Measurements from ENCODE around the gene SHD. TPM values are rescaled to one million over a fixed set of nuclear protein-coding genes. Genes with fewer than 3 reads are reported as not detected.

SHD gene, protein sequence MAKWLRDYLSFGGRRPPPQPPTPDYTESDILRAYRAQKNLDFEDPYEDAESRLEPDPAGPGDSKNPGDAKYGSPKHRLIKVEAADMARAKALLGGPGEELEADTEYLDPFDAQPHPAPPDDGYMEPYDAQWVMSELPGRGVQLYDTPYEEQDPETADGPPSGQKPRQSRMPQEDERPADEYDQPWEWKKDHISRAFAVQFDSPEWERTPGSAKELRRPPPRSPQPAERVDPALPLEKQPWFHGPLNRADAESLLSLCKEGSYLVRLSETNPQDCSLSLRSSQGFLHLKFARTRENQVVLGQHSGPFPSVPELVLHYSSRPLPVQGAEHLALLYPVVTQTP
- total RNA-seq = 0.86 TPM in 1 of 2 replicates, not detected in the other

DNA sequence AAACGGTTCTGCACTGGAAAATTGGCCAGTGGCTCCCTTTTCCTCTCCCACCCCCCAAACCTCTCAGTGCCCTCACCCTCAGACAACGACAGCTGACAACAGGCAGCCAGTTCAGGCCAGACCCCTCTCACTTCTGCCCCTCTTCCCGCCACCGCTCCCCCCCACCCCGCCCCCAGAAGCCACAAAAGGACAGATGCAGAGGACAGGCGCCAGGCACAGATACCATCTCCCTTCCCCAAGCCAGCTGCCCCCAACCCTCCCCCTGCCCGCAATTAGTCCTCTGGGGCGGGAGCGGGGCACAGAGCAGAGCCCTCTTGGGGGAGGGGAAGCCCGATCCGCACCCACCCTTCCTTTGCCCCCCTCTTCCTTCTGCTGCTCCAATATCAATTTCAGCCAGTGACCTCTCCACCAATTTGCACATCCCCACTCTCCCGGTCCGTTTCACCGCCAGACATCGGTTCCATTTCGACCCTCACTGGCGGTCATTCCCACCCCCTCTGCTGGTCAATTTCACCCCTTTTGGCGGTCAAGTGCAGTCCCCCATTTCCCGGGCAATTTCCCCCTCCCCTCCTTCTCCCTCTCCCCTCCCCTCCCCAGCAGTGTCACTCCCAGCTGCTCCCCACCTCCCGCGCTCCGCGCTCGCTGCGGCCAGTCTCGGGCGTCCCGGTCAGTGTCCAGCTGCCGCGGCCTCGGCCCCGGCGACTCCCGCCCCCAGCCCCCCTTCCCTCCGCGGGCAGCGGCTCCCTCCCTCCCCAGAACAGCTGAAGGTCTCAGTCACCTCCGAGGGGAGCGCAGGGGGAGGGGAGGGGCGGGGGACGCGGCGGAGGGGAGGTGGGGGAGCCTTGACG, at the start of gene SHD:
SHD (plus strand) TSS at position 848 of the 848 bp plus-strand sequence. CDS start 798 bp downstream, outside the sequence.

DNA sequence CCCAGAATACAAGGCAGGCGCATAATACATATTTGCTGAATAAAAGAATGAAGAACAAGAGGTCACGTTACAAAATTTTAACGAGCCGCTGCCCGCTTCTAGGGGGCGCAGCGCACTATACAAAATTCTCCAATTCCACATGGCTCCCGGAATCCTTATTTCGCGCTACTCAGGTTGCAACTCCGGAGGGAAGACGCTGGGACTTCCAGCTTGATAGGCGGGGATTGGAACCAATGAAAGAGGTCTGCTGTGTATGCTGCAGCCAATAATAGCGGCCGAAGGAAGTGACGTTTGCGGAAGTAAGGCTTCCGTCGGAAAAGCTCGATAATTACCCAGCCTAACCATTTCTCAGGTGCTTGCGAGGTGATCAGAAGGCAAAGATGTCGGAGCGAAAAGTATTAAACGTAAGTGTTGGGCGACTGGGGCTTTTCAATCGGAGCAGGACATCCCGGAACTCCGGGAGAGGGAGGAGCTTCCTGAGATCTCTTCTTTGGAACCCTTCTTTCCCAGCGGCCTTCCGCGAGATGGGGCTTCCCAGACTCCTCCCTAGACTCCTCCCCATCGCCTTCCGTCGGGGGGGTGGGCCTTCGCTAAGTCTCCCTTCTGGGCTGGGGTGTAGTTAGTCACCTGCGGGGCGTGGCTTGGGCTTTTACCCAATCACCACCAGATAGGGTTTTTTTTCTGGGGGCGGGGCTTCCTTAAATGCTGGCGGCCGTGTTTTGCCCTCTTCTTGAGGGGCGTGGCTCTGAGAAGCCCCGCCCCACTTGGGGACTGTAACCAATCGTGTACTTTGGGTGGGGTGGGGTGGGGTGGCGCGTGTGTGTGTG, 32.1 kb upstream of the SHD start, which contains the start of gene YJU2:
YJU2 (plus strand) TSS at position 314 of the 827 bp plus-strand sequence; CDS start at position 381, 67 bp downstream.

DNA sequence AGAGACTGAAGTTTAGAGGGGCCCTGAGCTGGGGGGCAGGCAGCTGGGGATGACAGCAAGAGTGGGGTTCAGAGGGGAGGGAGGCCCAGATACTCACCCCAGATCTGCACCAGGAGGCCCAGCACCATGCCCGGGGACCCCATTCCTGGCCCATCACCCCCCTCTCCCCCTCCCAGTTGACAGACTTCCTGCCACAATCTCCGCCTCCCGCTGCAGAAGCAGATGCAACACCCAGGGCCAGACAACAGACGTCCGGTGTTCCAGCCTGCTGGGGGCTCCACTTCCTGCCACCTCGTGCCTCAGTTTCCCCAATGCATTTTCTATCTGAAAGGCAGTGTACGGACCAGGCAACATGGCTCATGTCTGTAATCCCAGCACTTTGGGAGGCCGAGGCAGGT, 23.2 kb downstream of the SHD start, which contains the start of gene TMIGD2:
TMIGD2 (minus strand) TSS at position 147 of the 398 bp plus-strand sequence; CDS start at position 143, 4 bp downstream.

DNA sequence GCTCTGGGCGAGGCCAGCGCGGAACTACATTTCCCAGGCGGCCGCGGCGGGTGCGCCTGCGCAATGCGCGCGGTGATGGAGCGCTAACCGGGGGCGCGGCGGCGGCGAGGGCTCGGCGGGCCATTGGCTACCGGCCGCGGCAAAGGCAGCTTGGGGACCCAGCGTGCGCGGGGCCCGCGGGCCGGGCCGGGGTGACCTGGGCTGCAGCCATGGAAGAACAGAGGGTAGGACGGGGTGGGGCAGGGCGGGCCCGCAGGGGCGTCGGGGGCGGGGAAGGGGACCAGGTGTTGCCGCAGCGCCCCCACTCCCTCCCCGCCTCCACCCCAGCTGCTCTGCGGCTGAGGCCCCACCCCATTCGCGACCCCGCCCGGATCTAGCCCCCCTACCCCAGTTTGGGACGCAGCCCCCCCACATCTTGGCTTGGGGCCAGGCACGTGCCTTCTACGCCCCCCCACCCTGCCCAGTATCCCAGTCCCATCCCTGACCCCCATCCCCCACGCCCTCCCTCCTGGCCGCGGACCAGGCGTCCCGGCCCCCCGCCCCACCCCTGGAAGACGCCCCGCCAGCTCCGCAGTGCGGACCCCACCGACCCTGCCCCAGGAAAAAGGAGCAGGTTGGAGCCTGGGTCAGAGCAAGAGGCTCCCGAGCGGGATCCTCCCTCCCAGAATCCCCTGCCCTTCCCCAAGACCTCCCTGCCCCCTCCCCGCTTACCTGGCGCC, 25.6 kb downstream of the SHD start, which contains the start of gene FSD1:
FSD1 (plus strand) TSS at position 61 of the 719 bp plus-strand sequence; CDS start at position 210, 149 bp downstream.

DNA sequence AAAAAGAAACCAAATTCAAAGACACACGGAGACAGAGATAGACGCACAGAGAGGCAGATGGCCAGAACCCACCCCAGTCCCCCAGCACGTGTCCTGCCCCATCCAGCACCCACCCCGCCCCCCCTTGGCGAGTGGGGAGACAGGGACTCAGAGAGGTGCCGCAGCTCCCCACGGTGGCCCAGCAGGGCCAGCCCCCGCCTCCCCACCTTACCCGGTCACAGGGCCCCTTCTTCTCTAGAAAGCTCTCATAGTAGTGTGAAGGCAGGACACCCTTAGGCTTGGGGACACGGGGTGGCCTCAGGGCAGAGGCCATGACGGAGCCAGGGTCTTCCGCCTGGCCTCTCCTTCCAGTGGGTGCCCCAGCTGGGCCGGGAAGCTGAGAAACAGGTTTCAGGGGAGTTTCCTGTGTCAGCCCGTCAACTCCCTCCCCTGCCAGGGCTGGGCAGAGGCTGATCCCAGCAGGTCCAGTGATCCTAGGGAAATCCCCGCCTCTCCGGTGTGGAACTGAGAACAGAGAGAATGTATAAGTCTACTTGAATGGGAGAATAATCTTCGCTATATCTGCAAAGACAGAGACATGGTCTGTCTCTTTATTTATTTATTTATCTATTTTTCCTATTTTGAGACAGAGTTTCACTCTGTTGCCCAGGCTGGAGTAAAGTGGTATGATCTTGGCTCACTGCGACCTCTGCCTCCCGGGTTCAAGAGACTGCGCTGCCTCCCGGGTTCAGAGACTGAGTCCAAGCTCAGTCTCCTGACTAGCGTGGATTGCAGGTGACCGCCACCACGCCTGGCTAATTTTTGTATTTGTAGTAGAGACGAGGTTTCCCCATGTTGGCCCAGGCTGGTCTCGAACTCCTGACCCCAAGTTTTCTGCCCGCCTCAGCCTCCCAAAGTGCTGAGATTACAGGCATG, 59.6 kb downstream of the SHD start, which contains the start of gene STAP2:
STAP2 (minus strand) TSS at position 387 of the 915 bp plus-strand sequence; CDS start at position 313, 74 bp downstream.

Other genes starting within 250 kb of the SHD start
- gene ZBTB7A, start 212.4 kb upstream of the SHD start, total RNA-seq = 30.6 and 31.0 TPM in 2 replicates
- gene MAP2K2, start 155.1 kb upstream of the SHD start, total RNA-seq = 181 and 214 TPM in 2 replicates
- gene CREB3L3, start 125.6 kb upstream of the SHD start, total RNA-seq = not detected in 2 replicates
- 25.3 and 38.1 TPM in 2 replicates for gene SIRT6, start 96.7 kb upstream of the SHD start, total RNA-seq
- 0.18 and 0.58 TPM in 2 replicates for gene ANKRD24, start 96.6 kb upstream of the SHD start, total RNA-seq
- 0.35 TPM in 1 of 2 replicates, not detected in the other for gene EBI3, start 49.7 kb upstream of the SHD start, total RNA-seq
- gene YJU2, start 32.2 kb upstream of the SHD start, total RNA-seq = 15.6 and 17.2 TPM in 2 replicates
- gene TMIGD2, start 23.1 kb downstream of the SHD start, total RNA-seq = not detected in 2 replicates
- gene FSD1, start 25.3 kb downstream of the SHD start, total RNA-seq = 5.2 and 14.4 TPM in 2 replicates
- 18.4 and 20.2 TPM in 2 replicates for gene STAP2, start 59.6 kb downstream of the SHD start, total RNA-seq
- gene MPND, start 64.3 kb downstream of the SHD start, total RNA-seq = 2.5 and 3.5 TPM in 2 replicates
- gene SH3GL1, start 121.3 kb downstream of the SHD start, total RNA-seq = 117 and 129 TPM in 2 replicates
- gene CHAF1A, start 123.4 kb downstream of the SHD start, total RNA-seq = 9.5 and 17.2 TPM in 2 replicates
- gene UBXN6, start 178.5 kb downstream of the SHD start, total RNA-seq = 76.0 and 92.8 TPM in 2 replicates
- gene HDGFL2, start 193.0 kb downstream of the SHD start, total RNA-seq = 74.6 and 78.7 TPM in 2 replicates
- 0.71 and 1.2 TPM in 2 replicates for gene PLIN4, start 239.2 kb downstream of the SHD start, total RNA-seq